ENCODE results near the gene SH3RF3.

DNA sequence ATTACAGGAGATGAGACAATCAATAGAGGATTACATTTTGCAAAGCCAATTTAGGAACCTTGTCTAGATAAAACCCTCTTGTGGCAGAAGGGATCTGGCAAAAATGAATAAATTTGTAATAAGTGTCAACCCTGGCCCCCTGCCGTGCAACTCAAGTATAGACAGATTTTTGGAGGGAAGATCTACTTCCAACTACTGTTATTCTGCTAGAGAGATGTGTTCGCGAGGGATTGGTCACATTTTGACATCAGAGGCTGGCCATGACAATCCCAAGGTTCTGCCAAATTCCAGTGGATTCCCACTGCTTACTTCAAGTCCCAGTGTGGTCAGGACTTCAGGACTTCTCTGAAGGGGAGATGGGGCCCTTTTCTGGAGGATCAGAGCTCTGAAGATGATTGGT, 192.6 kb downstream of the SH3RF3 start:
- TF ChIP-seq, protein P1, sequence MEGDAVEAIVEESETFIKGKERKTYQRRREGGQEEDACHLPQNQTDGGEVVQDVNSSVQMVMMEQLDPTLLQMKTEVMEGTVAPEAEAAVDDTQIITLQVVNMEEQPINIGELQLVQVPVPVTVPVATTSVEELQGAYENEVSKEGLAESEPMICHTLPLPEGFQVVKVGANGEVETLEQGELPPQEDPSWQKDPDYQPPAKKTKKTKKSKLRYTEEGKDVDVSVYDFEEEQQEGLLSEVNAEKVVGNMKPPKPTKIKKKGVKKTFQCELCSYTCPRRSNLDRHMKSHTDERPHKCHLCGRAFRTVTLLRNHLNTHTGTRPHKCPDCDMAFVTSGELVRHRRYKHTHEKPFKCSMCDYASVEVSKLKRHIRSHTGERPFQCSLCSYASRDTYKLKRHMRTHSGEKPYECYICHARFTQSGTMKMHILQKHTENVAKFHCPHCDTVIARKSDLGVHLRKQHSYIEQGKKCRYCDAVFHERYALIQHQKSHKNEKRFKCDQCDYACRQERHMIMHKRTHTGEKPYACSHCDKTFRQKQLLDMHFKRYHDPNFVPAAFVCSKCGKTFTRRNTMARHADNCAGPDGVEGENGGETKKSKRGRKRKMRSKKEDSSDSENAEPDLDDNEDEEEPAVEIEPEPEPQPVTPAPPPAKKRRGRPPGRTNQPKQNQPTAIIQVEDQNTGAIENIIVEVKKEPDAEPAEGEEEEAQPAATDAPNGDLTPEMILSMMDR (IDR thresholded peaks at IDR 0.05) = no peak
- TF ChIP-seq POLR2A (IDR thresholded peaks at IDR 0.05) (no peak), POLR2AphosphoS5 (IDR thresholded peaks at IDR 0.05) (no peak)
